Right forelimb (tissue), 1 donor: ENCODE data around the gene ATF7.
"Not testable (repeated sequence)": the region's sequence is repeated elsewhere in the genome, so short reads cannot be mapped to it uniquely, and the experiment has no call there.

Experiments used
- DNase-seq: peaks from one replicate; pipeline ENCODE4 v3.0.0-alpha.2; 2018

Gene ATF7

GRCh38 chr12:53564278-53564677, 61.9 kb downstream of the ATF7 start:
- no peak for DNase-seq

GRCh38 chr12:53563452-53564028, 62.6 kb downstream of the ATF7 start:
- no peak for DNase-seq

- DNase-seq: no peak
Observed at GRCh38 chr12:53561590-53561953, 64.6 kb downstream of the ATF7 start.

- no peak for DNase-seq
Observed at GRCh38 chr12:53560912-53561589, 65.1 kb downstream of the ATF7 start.

GRCh38 chr12:53560351-53560750, 65.8 kb downstream of the ATF7 start:
- DNase-seq: peak; percentile 49

GRCh38 chr12:53558631-53559030, 67.6 kb downstream of the ATF7 start:
- no peak for DNase-seq

- no peak for DNase-seq
Observed at GRCh38 chr12:53552361-53553327, 73.5 kb downstream of the ATF7 start.

GRCh38 chr12:53551889-53552291, 74.3 kb downstream of the ATF7 start:
- no peak for DNase-seq

- DNase-seq: no peak
Observed at GRCh38 chr12:53550595-53550994, 75.6 kb downstream of the ATF7 start.

- not testable (repeated sequence) for DNase-seq
Observed at GRCh38 chr12:53550131-53550530, 76.1 kb downstream of the ATF7 start.

GRCh38 chr12:53548354-53548753, 77.8 kb downstream of the ATF7 start:
- not testable (repeated sequence) for DNase-seq

- peak; percentile 64 for DNase-seq
Observed at GRCh38 chr12:53543539-53543938, 82.6 kb downstream of the ATF7 start.

GRCh38 chr12:53539526-53539925, 86.7 kb downstream of the ATF7 start:
- DNase-seq: no peak

- no peak for DNase-seq
Observed at GRCh38 chr12:53538209-53538689, 87.9 kb downstream of the ATF7 start.

GRCh38 chr12:53536962-53537361, 89.2 kb downstream of the ATF7 start:
- DNase-seq: no peak

- DNase-seq: no peak
Observed at GRCh38 chr12:53533471-53533870, 92.7 kb downstream of the ATF7 start.

GRCh38 chr12:53532524-53533445, 93.4 kb downstream of the ATF7 start:
- DNase-seq: no peak

- no peak for DNase-seq
Observed at GRCh38 chr12:53532021-53532420, 94.2 kb downstream of the ATF7 start.

GRCh38 chr12:53530920-53531319, 95.3 kb downstream of the ATF7 start:
- DNase-seq: no peak

- DNase-seq: no peak
Observed at GRCh38 chr12:53530061-53530460, 96.1 kb downstream of the ATF7 start.

- DNase-seq: no peak
Observed at GRCh38 chr12:53524476-53524875, 101.7 kb downstream of the ATF7 start.

GRCh38 chr12:53523131-53523530, 103.1 kb downstream of the ATF7 start:
- no peak for DNase-seq
